Naive thymus-derived CD4-positive, alpha-beta T cell (primary cell): ENCODE results near the gene ELMO3. TPM values are rescaled to one million over a fixed set of nuclear protein-coding genes. Genes with fewer than 3 reads are reported as not detected.

Experiments
- ATAC-seq: fragments of 150-1000 bp; cut with Tn5 transposase; 2 replicates; pipeline ENCODE4 v1.10.0; 2021; ENCODE audit warnings: mild to moderate bottlenecking, moderate library complexity
- CTCF ChIA-PET: fragments of 350-600 bp; sonication (Branson Sonifier 250); formaldehyde crosslinking; loops from one replicate; lab custom pipeline; 2021; ENCODE audit warnings: antibody characterized with exemption; lab: Charles Lee
- POLR2A ChIA-PET: fragments of 350-600 bp; sonication (Branson Sonifier 250); formaldehyde crosslinking; loops from one replicate; lab custom pipeline; 2021; ENCODE audit warnings: antibody characterized with exemption, inconsistent platforms; lab: Charles Lee
- DNase-seq, 9 donors: peaks; one replicate each; pipeline versions ENCODE4 v3.0.0 to v3.0.0-alpha.2; 2020 to 2022; ENCODE audit warnings: mixed read lengths in 1 of 9
- H3K27ac ChIP-seq: one replicate; pipeline ENCODE4 v1.7.0; 2013; ENCODE audit warnings: mild to moderate bottlenecking, low read depth, low read length, moderate library complexity
- H3K27me3 ChIP-seq, 2 donors: one replicate each; pipeline ENCODE4 v1.7.0; 2013; ENCODE audit warnings: low read length in 2 of 2, mild to moderate bottlenecking in 2 of 2, moderate library complexity in 2 of 2; ENCODE audit not compliant: control insufficient read depth in 2 of 2, insufficient read depth in 2 of 2
- H3K36me3 ChIP-seq, 3 experiments: 1 replicate in 2 of 3; 2 replicates in 1 of 3; pipeline ENCODE4 v1.7.0; 2013; ENCODE audit warnings: low read length in 3 of 3, mild to moderate bottlenecking in 3 of 3, moderate library complexity in 1 of 3; ENCODE audit not compliant: insufficient read depth in 3 of 3, control insufficient read depth in 2 of 3
- H3K4me1 ChIP-seq, 2 donors: one replicate each; pipeline ENCODE4 v1.7.0; 2013; ENCODE audit warnings: low read length in 2 of 2, mild to moderate bottlenecking in 2 of 2, moderate library complexity in 1 of 2; ENCODE audit not compliant: control insufficient read depth in 2 of 2, insufficient read depth in 2 of 2
- H3K4me3 ChIP-seq: 2 replicates; pipeline ENCODE4 v1.7.0; 2013; ENCODE audit warnings: mild to moderate bottlenecking, low read length
- H3K9me3 ChIP-seq, 3 experiments: 1 replicate in 2 of 3; 2 replicates in 1 of 3; pipeline ENCODE4 v1.7.0; 2013; ENCODE audit warnings: low read length in 3 of 3; ENCODE audit not compliant: control insufficient read depth in 2 of 3
- H3K27ac Mint-ChIP-seq, 9 donors: one replicate each; pipeline ENCODE4 v1.8.0; 2020 to 2022; ENCODE audit warnings: mixed read lengths in 9 of 9, mild to moderate bottlenecking in 8 of 9, moderate library complexity in 5 of 9, inconsistent platforms in 2 of 9
- H3K27me3 Mint-ChIP-seq, 5 donors: one replicate each; pipeline ENCODE4 v1.8.0; 2021 to 2022; ENCODE audit warnings: mixed read lengths in 5 of 5, mild to moderate bottlenecking in 1 of 5
- H3K36me3 Mint-ChIP-seq, 5 donors: one replicate each; pipeline ENCODE4 v1.8.0; 2020 to 2022; ENCODE audit warnings: mixed read lengths in 5 of 5, mild to moderate bottlenecking in 3 of 5, inconsistent platforms in 1 of 5
- H3K4me1 Mint-ChIP-seq, 7 donors: one replicate each; pipeline ENCODE4 v1.8.0; 2020 to 2022; ENCODE audit warnings: mixed read lengths in 7 of 7, mild to moderate bottlenecking in 3 of 7, inconsistent platforms in 1 of 7
- H3K4me3 Mint-ChIP-seq, 10 donors: one replicate each; pipeline ENCODE4 v1.8.0; 2020 to 2022; ENCODE audit warnings: mild to moderate bottlenecking in 10 of 10, mixed read lengths in 10 of 10, moderate library complexity in 6 of 10, inconsistent platforms in 2 of 10
- H3K9me3 Mint-ChIP-seq, 11 donors: one replicate each; pipeline ENCODE4 v1.8.0; 2020 to 2022; ENCODE audit warnings: mixed read lengths in 11 of 11, mild to moderate bottlenecking in 4 of 11, inconsistent platforms in 1 of 11, moderate library complexity in 1 of 11
- intact Hi-C, 2 donors: fragments of 100-400 bp; cut with micrococcal nuclease; formaldehyde crosslinking; loops; one replicate each; pipeline ENCODE4 v1.15.1; 2023
- polyA plus RNA-seq, 2 donors: library from polyadenylated mRNA; unstranded; fragments of 300-500 nt; fragmentation: Illumina TruSeq; gene quantifications; one replicate each; pipeline ENCODE4 v1.2.3, GENCODE V29; 2021
- total RNA-seq, 6 experiments: library from RNA in 5 of 6; stranded (reverse) in 5 of 6; gene quantifications; 1 replicate in 5 of 6; 2 replicates in 1 of 6; pipeline ENCODE4 v1.2.3 and lab custom pipeline; 2021 to 2026

The ELMO3 gene
- total and polyA plus RNA-seq, 7 experiments from 2014 or later, result 0.07 to 9.1 (median 5.6) TPM; not detected in 1

GRCh38 chr16:67176662-67177061 is 22.3 kb upstream of the ELMO3 start:
- no peak for DNase-seq
- Mint-ChIP-seq H3K36me3 (peaks cover 0 to 26% (median 0%) of the 10 kb centered on the region in 5 donors), H3K4me1 (peaks cover 8 to 59% (median 23%) of the 10 kb centered on the region in 7 donors), H3K4me3 (peak overlapping the region in 6 of 10 donors; percentile 3 to 81 (median 38)), H3K27me3 (peaks cover 0 to 43% (median 39%) of the 10 kb centered on the region in 5 donors), H3K27ac (peak overlapping the region in 1 of 9 donors; percentile 7), H3K9me3 (peaks cover 0 to 1% (median 0%) of the 10 kb centered on the region in 11 donors)
- H3K36me3 ChIP-seq, result no peaks in the 10 kb centered on the region
- no peaks in the 10 kb centered on the region for H3K9me3 ChIP-seq
- peaks cover 13 to 23% of the 10 kb centered on the region in 2 donors for H3K4me1 ChIP-seq
- intact Hi-C loops, result no loop called here
- peaks cover 0 to 8% of the 10 kb centered on the region in 2 donors for H3K27me3 ChIP-seq
- ChIA-PET CTCF (interaction anchor here (1.3 kb wide), 1 partner anchor 19 kb away, joined by 5 read pairs; no protein-coding TSS in a partner anchor), POLR2A (interaction anchor here (4.1 kb wide), 1 partner anchor 16 kb away, joined by 31 read pairs; the partner anchor contains the start of genes FBXL8 and TRADD)
- no peak overlapping the region for H3K27ac ChIP-seq
- no peak overlapping the region for H3K4me3 ChIP-seq
- no peak for ATAC-seq

DNA sequence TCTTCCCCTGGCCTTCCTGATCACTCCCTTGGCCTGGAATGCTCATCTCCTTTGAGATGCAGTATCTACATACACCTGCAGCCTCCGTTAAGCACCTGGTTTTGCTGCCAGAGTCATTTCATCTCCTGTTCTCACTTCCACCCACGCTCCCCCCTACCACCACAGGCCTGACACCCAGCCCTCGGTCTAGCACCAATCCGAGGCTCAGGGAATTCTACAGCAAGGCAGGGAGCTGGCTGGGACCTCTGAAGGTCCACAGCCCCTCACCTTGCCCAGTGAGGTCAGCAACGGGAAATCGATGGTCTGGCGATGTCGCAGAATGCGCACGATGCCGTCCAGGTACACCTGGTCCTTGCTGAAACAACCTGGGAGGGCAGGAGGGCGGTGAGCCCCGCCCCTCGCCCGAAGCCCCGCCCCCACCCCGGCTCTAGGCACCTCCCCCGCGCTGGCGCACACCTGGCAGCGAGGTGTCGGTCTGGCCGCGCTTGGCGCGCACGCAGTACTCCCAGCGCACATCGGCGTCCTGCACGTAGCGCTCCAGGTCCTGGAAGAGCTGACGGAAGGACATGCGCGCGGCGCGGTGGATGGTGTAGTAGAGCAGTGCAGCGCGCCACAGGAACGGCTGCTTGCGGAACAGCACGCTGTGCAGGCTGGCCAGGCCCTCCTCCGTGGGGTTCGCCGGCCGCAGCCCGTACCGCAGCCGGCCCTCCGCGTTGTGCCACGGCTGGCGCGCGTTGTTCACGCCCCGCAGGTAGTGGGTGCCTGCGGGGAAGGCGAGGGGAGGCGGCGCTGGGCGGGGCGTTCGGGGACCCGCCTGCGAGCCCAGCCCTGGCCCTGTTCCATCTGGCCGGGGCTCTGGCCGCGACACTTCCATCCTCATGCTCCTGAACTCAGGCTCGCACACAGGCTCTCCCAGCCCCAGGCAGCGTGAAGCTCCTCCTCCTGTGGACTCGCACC is 20.9 kb upstream of the ELMO3 start:
- H3K4me3 Mint-ChIP-seq, result peak overlapping the region; percentile 36 to 81 (median 68)
- no peaks in the 10 kb centered on the region for H3K9me3 ChIP-seq
- peak overlapping the region in 2 of 9 donors; percentile 31 to 47 for H3K27ac Mint-ChIP-seq
- ATAC-seq (peak; percentile 66), DNase-seq (peak in 7 of 9 donors; percentile 44 to 61 (median 55))
- peaks cover 8 to 47% (median 22%) of the 10 kb centered on the region in 7 donors for H3K4me1 Mint-ChIP-seq
- H3K4me3 ChIP-seq, result peak overlapping the region; percentile 43
- peaks cover 0 to 1% (median 0%) of the 10 kb centered on the region in 11 donors for H3K9me3 Mint-ChIP-seq
- ChIA-PET POLR2A (interaction anchor here (4.1 kb wide), 1 partner anchor 17 kb away, joined by 31 read pairs; the partner anchor contains the start of genes FBXL8 and TRADD), CTCF (interaction anchor here (0.5 kb wide), 1 partner anchor 375 kb away, joined by 3 read pairs; no protein-coding TSS in a partner anchor)
- intact Hi-C loops, result no loop called here
- no peaks in the 10 kb centered on the region for H3K36me3 ChIP-seq
- H3K27ac ChIP-seq, result no peak overlapping the region
- peaks cover 13 to 22% of the 10 kb centered on the region in 2 donors for H3K4me1 ChIP-seq
- peaks cover 0 to 36% (median 33%) of the 10 kb centered on the region in 5 donors for H3K27me3 Mint-ChIP-seq
- peaks cover 0 to 22% (median 0%) of the 10 kb centered on the region in 5 donors for H3K36me3 Mint-ChIP-seq
- peaks cover 0 to 8% of the 10 kb centered on the region in 2 donors for H3K27me3 ChIP-seq

DNA sequence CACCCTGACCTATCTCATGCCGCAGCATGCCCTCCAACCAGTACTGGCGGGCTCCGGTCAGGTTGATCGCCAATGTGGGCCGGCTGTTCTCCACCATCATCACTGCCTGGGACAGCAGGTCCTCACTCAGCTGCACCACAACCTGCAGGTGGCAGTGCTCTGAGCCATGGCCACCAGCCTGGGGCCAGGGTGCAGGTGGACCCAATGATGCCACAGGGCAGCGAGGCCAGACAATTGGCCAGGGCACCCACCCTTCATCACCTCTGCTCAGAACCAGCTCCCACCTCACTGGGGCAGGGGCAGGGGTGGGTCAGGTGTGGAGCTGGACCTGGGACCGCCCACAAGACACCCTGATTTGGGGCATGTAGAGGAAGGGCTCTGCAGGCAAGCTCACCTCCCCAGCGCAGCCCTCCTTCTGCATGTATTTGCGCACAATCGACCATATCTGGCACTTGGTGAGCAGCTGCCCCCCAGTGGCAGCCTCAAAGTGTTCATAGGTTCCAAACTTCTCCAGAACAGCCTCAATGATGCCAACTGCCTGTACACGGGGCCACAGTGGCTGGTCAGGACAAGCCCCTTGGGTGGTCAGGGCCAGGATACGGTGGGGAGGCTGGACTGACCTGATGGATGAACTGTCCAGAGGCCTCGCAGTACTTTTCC is 19.4 kb upstream of the ELMO3 start:
- no peaks in the 10 kb centered on the region for H3K9me3 ChIP-seq
- Mint-ChIP-seq H3K4me1 (peaks cover 0 to 37% (median 11%) of the 10 kb centered on the region in 7 donors), H3K27ac (no peak overlapping the region), H3K36me3 (peaks cover 0 to 14% (median 0%) of the 10 kb centered on the region in 5 donors), H3K27me3 (peaks cover 0 to 27% (median 24%) of the 10 kb centered on the region in 5 donors), H3K9me3 (peaks cover 0 to 1% (median 0%) of the 10 kb centered on the region in 11 donors), H3K4me3 (peak overlapping the region in 3 of 10 donors; percentile 13 to 36 (median 33))
- ChIA-PET POLR2A (no interaction called here), CTCF (no interaction called here)
- DNase-seq (no peak), ATAC-seq (no peak)
- intact Hi-C loops, result no loop called here
- H3K36me3 ChIP-seq, result peaks cover 0 to 7% (median 0%) of the 10 kb centered on the region in 3 experiments
- no peak overlapping the region for H3K27ac ChIP-seq
- H3K4me1 ChIP-seq, result peaks cover 4 to 10% of the 10 kb centered on the region in 2 donors
- H3K4me3 ChIP-seq, result no peak overlapping the region
- peaks cover 0 to 1% of the 10 kb centered on the region in 2 donors for H3K27me3 ChIP-seq

DNA sequence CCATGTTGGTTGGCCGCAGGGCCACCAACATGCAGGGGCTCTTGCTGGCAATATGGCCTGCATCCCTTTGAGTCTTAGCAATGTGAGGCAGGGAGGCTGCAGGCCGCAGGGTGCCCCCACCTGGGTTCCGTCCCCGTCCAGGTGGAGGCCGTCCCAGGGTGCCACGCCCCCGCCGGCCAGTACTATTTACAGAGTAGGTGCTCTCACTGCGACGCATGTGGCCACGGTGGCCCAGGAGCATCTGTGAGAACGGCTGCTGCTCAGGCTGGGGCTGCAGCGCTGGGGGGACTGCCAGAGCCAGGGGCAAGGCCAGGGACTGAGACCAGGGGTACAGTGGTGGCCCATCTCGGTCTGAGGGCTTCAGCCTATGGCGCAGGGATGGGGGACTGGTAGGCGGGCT is 18.8 kb upstream of the ELMO3 start:
- Mint-ChIP-seq H3K27ac (no peak overlapping the region), H3K4me1 (peaks cover under 1 to 43% (median 13%) of the 10 kb centered on the region in 7 donors), H3K36me3 (peaks cover 0 to 14% (median 0%) of the 10 kb centered on the region in 5 donors), H3K9me3 (peaks cover 0 to 1% (median 0%) of the 10 kb centered on the region in 11 donors), H3K27me3 (peaks cover 2 to 27% (median 23%) of the 10 kb centered on the region in 5 donors), H3K4me3 (no peak overlapping the region)
- H3K4me1 ChIP-seq, result peaks cover 8 to 9% of the 10 kb centered on the region in 2 donors
- H3K4me3 ChIP-seq, result no peak overlapping the region
- H3K9me3 ChIP-seq, result no peaks in the 10 kb centered on the region
- no peak overlapping the region for H3K27ac ChIP-seq
- DNase-seq (no peak), ATAC-seq (no peak)
- no peaks in the 10 kb centered on the region for H3K27me3 ChIP-seq
- H3K36me3 ChIP-seq, result peaks cover 0 to 7% (median 0%) of the 10 kb centered on the region in 3 experiments
- ChIA-PET POLR2A (no interaction called here), CTCF (no interaction called here)
- intact Hi-C loops, result no loop called here

GRCh38 chr16:67181346-67181745 is 17.6 kb upstream of the ELMO3 start:
- H3K4me1 ChIP-seq, result peaks cover 15% of the 10 kb centered on the region in 2 donors

More at GRCh38 chr16:67181346-67181745, 17.6 kb upstream of the ELMO3 start:
- no peaks in the 10 kb centered on the region for H3K9me3 ChIP-seq
- Mint-ChIP-seq H3K36me3 (peaks cover 0 to 5% (median 0%) of the 10 kb centered on the region in 5 donors), H3K4me1 (peaks cover 8 to 40% (median 21%) of the 10 kb centered on the region in 7 donors), H3K4me3 (no peak overlapping the region), H3K27ac (no peak overlapping the region), H3K9me3 (no peaks in the 10 kb centered on the region), H3K27me3 (peaks cover 11 to 24% (median 16%) of the 10 kb centered on the region in 5 donors)
- H3K27ac ChIP-seq, result no peak overlapping the region
- no peak overlapping the region for H3K4me3 ChIP-seq
- CTCF ChIA-PET, result no interaction called here
- DNase-seq (no peak), ATAC-seq (no peak)
- intact Hi-C loops, result no loop called here
- no peaks in the 10 kb centered on the region for H3K27me3 ChIP-seq
- peaks cover 0 to 7% (median 0%) of the 10 kb centered on the region in 3 experiments for H3K36me3 ChIP-seq
- POLR2A ChIA-PET, result interaction anchor here (1.4 kb wide), 1 partner anchor 19 kb away, joined by 7 read pairs; no protein-coding TSS in a partner anchor
